Dedifferentiated amniotic fluid mesenchymal stem cell (primary cell): ENCODE measurements around the gene NRARP.
"Not testable (repeated sequence)": the region's sequence is repeated elsewhere in the genome, so short reads cannot be mapped to it uniquely, and the experiment has no call there.

Source experiments
- DNase-seq: peaks from one replicate; pipeline ENCODE4 v3.0.0-alpha.2; 2016; ENCODE audit errors: extremely low spot score

NRARP gene, protein sequence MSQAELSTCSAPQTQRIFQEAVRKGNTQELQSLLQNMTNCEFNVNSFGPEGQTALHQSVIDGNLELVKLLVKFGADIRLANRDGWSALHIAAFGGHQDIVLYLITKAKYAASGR

DNA sequence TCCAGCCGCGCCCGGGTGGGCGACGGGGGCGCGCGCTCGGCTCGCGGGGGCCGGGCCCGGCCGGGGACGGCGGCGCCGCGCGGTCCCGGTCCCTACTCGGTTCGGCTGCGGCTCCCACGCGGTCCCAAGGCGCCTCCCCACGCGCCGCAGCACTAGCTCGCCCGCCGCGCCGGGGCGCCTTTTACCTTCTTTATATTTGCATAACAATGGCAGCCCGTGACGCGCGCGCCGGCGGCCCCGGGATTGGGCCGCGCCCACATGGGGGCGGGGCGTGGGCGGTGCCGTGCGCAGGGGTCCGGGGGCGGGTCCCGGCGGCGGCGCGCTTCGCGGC lies at the start of gene NRARP:
Gene NRARP, minus strand, starts transcription at position 154 of the 331 bp plus-strand sequence. CDS start 343 bp downstream, outside the sequence.
- no peak for DNase-seq

DNA sequence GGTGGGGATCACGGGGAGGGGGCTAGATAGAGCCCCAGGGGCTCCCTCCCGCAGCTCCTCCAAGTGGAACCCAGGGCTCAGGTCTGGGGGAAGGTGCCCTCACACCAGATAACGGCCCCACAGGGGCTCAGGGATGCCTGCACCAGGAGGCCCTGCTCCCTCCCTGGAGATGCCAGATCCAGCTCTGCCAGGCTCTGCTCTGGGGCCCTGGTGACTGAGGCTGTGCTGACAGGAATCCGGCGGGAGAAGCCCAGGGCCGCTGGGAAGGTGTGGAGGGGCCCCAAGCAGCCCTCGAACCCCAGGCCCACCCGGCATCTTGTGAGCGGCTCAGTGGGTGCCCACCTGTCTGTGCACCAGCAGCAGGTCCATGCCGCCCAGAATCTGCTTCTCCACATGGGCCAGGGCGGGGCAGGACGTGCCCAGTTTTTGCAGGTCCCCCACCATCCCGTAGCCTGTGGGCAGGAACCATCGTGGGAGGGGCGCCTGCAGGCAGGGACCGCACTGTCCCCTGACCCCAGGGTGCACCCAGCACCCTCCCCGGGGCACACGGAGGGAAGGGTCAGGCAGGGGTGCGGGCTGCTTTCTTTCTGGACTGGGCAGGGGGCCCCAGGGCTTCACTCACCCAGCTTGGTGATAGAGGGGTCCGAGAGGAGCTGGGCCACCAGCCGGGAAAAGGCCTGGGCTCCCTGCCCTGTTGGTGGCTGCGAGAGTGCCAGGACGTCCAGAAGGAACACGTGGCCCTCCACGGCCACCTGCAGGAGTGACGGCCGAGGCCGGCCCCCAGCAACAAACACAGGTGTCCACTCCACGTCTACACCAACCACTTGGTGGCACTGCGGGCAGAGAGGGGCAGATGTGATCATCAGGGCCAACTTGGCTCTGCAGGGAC lies 48.9 kb upstream of the NRARP start:
- DNase-seq: no peak

DNA sequence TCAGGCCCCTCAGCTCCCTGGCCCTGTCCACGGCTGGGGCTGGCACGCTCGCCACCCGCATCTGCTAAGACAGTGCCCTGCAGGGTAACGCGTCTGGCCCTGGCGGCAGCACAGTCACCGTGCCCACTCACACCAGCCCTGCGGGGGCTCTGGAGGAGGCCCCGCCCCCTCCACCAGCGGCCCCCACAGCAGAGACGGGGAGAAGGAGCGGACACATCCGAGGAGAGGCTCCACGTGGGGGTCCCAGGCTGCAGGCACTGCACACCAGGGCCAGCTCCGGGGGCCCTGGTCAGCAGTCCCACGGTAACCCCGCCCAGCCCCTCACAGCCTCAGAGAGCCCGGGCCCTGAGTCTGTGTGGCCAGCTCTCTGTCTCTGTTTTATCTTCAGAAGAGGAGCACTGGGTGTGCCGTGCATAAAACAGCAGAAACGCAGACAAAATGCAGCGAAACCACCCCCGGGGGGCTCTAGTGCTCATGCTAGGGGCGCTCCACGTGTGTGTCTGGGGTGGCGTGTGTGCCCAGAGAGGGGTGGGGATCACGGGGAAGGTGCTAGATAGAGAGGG lies 47.5 kb upstream of the NRARP start:
- no peak for DNase-seq

DNA sequence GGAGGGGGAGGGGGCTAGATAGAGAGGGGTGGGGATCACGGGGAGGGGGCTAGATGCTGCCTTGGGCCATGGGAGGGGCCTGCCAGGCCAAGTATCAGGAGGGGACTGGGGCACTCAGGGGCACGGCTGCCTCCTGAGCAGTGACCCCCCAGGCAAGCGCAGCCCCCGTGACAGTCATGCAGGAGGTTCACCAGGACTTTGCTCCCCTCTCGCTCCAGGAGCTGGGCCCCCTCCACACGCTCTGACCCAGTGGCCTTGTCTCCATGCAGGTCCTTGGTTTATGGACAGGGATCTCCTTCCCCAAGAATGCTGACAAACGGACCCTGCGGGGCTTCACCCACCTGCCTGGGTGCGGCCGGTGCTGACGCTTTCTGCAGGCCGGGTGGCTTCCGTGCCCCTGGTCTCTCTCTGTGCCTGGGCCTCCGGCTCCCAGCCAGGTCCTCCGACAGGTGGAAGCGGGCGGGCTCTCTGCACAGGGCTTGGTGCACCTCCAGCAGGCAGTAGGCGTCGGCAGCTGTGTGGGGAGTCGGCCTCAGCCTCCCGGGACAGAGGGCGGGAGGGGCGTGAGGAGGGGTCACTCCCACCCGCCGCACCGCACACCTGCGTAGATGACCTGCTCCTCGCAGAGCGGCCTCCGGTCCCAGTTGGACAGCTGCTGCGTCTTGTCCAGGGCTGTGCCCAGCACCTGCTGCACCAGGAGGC lies 46.8 kb upstream of the NRARP start:
- DNase-seq: no peak

DNA sequence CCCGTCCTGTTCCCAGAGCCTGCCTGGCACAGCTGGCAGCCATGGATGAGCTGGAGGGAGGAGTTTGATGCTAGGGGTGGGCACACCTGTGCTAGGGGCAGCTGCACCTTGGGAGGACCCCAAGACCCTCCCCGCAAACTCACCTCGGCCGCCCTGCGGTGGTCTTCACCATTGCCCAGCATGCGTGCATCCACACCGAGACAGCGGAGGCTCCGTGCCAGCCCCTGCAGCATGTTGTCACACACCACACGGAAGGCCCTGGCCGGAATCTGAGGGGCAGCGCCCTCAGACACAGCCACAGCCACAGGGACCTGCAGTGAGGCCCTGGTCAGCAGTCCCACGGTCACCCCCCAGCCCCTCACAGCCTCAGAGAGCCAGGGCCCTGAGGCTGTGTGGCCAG lies 45.9 kb upstream of the NRARP start:
- DNase-seq: no peak

DNA sequence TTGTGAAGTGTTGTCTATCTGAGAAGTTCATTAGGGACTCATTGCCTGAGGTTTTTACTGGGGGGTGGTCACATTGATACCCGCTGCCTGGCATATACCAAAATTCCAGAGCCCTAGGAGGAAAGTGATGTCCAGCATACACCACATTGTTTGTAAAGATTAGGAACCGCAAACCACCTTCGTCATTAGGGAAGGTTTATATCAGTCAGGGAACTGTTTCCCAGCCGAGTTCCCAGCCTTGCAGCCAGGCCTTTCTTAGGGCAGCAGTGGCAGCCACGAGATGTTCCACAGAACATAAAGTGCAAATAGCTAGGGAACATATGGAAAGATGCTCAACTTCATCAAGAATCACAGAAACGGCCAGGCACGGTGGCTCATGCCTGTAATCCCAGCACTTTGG lies 40.4 kb upstream of the NRARP start:
- DNase-seq: no peak

DNA sequence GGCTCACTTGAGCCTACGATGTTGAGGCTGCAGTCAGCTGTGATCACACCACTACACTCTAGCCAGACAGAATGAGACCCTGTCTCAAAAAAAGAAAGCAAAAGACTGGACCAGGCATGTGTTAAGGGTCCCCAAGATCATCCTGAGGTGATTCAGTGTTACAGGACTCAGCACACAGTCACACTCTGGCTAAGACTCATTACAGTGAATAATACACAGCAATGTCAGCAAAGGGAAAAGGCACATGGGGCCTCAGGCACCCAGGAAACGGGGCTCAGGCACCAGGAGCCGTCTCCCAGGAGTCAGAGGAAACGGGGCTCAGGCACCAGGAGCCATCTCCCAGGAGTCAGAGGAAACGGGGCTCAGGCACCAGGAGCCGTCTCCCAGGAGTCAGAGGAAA lies 39.2 kb upstream of the NRARP start:
- no peak for DNase-seq

DNA sequence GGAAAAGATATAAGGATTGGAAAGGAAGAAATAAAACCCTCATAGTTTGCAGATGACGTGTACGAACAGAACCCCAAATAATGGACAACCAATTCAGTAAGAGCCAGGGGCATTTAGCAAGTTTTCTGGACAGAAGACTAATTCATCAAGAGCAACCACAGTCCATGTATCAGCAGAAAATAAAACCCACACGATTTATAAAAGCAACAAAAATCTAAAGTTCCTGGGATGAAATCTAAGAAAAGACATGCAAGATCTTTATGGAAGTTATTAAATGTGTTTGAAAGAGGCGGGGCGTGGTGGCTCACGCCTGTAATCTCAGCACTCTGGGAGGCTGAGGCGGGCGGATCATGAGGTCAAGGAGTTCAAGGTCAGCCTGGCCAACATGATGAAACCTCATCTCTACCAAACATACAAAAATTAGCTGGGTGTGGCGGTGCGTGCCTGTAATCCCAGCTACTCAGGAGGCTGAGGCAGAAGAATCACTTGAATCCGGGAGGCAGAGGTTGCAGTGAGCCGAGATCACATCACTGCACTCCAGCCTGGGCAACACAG lies 37.9 kb upstream of the NRARP start:
- not testable (repeated sequence) for DNase-seq

DNA sequence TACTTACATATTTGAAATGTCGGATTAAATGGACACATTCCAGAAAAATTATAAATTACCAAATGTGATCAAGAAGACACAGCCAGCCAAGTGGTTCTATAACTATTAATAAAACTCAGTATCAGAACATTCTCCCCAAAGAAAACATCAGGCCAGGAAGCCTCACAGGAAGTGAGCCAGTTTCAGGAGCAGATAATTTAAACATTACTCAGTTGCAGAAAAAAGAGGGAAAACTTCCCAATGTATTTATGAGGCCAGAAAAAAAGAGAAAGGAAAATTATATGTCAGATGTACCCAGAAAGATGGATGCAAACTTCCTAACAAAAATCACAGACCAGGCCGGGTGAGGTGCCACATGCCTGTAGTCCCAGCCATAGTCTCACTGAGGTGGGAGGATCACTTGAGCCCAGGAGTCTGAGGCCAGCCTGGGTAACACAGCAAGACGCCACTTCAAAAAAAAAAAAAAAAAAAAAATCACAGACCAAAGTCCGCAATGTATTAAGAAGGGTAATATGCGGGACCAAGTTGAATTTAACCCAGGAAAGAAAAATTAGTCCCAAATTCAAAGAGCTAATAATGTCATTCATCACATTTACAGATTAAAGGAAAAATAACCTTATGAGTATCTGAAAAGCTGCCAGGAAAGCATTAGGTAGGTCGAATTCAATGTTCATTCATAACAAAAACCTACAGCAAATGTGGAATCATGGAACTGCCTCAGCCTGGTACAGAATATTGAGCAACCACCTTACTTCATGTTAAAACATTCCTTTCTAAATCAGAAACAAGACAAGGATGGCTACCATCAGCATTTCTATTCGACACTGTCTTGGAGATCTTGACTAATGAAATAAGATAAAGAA lies 37.2 kb upstream of the NRARP start:
- DNase-seq: no peak

DNA sequence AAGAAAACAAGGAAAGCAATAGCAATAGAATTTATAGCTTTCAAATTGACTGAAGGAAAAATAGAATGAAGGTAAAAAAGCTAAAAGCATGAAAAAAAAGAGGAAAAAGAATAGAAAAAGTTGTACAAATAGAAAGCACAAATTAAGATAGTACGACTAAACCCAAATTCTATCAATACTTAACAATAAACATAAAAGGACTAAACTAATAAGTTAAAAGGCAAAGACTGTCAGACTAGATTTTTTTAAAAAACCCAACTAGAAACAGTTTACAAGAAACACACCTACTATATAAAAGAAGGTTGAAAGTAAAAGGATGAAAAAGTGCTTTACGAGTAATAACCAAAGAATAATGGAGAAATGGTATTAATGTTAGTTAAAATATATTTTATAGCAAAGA lies 34.7 kb upstream of the NRARP start:
- no peak for DNase-seq

DNA sequence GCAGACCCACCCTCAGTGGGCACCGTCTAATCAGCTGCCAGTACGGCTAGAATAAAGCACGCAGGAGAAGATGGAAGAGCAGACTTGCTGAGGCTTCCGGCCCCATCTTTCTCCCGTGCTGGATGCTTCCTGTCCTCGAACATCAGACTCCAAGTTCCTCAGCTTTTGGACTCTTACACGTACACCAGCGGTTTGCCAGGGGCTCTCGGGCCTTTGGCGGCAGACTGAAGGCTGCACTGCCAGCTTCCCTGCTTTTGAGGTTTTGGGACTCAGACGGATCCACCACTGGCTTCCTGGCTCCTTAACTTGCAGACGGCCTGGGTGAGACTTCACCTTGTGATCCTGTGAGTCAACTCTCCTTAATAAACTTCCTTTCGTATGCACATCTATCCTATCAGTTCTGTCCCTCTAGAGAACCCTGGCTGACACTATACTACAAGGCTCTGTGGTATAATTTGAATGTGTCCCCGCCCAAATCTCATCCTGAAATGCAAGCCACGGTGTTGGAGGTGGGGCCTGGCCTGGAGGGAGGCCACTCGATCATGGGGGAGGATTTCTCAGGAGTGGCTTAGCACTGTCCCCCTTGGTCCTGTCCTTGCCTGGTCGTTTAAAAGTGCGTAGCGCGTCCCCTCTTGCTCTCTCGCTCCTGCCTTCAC lies 31.1 kb upstream of the NRARP start:
- DNase-seq: no peak

DNA sequence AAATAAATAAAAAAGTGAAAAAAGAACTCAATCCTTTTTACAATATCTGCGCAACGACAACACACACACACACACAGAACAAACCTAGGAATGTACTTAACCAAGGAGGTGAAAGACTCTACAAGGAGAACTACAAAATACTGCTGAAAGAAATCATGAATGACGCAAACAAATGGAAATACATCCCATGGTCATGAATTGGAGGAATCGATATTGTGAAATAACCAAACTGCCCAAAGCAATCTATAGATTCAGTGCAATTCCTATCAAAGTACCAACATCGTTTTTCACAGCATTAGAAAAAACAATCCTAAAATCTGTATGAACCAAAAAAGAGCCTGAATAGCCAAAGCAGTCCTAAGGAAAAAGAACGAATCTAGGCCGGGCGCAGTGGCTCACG lies 29.9 kb upstream of the NRARP start:
- DNase-seq: no peak

DNA sequence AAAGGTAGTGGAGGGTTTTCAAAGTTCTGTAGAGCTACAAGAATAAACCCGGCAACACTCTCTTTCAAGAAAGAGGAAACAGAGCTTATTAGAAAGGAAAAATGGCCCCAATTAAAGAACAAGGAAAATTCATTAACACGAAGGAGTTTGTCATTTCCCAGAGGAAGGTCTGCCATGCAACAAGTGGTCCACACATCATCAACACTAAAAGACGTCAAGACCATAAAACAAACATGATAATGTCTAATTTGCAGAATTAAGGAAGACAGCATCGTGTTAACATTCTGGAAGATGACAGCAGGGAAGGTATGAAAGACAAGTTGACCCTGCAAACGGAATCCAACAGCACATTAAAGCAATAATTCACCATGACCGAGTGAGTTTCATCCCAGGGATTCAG lies 28.6 kb upstream of the NRARP start:
- no peak for DNase-seq

DNA sequence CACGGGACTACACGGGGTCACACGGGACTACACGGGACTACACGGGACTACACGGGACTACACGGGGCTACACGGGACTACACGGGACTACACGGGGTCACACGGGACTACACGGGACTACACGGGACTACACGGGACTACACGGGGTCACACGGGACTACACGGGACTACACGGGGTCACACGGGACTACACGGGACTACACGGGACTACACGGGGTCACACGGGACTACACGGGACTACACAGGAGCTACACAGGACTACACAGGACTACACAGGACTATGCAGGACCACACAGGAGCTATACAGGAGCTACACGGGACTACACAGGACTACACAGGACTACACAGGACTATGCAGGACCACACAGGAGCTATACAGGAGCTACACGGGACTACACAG lies 27.5 kb upstream of the NRARP start:
- DNase-seq: not testable (repeated sequence)

DNA sequence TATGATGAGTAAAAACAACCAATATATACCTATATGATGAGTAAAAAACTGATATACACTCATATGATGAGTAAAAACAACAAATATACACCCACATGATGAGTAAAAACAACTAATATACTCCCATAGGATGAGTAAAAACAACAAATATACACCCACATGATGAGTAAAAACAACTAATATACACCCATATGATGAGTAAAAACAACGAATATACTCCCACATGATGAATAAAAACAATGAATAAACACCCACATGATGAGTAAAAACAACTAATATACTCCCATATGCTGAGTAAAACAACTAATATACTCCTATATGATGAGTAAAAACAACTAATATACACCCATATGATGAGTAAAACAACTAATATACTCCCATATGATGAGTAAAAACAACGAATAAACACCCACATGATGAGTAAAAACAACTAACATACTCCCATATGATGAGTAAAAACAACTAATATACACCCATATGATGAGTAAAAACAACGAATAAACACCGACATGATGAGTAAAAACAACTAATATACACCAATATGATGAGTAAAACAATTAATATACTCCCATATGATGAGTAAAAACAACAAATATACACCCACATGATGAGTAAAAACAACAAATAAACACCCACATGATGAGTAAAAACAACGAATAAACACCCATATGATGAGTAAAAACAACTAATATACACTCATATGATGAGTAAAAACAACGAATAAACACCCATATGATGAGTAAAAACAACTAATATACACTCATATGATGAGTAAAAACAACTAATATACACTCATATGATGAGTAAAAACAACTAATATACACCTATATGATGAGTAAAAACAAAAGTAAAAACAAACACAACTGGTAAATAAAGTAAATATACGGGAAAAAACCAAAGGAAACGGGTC lies 25.8 kb upstream of the NRARP start:
- not testable (repeated sequence) for DNase-seq

DNA sequence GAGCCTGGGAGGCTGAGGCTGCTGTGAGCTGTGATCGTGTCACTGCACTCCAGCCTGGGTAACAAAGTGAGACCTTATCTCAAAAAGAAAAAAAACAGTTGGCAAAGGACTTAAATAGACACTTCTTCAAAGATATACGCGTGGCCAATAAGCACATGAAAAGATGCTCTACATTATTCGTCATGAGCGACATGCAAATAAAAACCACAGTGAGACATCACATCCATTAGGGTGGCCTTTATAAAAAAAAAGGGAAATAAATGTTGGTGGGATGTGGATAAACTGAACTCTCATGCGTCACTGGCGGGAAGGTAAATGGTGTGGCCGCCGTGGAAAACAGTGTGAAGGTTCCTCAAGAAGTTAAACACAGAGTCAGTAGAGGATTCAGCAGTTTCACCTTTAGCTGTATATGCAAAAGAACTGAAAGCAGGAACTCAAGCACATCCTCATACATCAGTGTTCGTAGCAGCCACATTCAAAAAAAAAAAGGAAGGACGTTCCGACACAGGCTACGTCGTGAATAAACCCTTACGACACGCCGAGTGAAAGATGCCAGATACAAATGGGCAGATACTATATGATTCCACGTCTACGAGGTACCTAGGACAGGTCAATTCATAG lies 24.5 kb upstream of the NRARP start:
- no peak for DNase-seq

DNA sequence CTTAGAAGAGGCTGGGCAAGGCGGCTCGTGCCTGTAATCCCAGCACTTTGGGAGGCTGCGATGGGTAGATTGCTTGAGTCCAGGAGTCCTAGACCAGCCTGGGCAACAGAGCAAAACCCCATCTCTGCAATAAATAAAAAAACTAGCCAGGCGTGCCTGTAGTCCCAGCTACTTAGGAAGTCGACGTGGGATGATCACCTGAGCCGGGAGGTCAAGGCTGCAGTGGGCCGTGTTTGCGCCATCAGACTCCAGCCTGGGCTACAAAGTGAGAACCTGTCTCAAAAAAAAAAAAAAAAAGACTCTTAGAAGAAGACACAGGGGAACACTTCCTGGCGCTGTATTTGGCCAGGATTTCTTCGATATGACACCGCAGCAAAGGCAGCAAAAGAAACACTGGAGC lies 23.7 kb upstream of the NRARP start:
- no peak for DNase-seq

DNA sequence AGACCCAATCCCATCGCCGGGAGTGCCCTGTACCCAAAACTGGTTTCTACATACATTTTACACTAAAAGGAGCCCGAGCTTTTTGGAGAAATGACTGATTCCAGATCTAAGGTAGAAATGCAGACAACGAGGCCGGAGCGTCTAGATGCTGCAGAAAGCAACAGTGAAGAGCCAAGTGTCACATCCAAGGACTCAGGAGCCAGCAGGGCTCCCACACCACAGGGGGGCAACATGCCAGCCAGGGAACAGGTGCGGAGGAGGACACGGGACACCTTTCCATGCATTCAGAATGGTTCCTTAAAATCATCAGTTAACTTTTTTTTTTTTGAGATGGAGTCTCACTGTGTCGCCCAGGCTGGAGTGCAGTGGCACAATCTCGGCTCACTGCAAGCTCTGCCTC lies 23.1 kb upstream of the NRARP start:
- no peak for DNase-seq

DNA sequence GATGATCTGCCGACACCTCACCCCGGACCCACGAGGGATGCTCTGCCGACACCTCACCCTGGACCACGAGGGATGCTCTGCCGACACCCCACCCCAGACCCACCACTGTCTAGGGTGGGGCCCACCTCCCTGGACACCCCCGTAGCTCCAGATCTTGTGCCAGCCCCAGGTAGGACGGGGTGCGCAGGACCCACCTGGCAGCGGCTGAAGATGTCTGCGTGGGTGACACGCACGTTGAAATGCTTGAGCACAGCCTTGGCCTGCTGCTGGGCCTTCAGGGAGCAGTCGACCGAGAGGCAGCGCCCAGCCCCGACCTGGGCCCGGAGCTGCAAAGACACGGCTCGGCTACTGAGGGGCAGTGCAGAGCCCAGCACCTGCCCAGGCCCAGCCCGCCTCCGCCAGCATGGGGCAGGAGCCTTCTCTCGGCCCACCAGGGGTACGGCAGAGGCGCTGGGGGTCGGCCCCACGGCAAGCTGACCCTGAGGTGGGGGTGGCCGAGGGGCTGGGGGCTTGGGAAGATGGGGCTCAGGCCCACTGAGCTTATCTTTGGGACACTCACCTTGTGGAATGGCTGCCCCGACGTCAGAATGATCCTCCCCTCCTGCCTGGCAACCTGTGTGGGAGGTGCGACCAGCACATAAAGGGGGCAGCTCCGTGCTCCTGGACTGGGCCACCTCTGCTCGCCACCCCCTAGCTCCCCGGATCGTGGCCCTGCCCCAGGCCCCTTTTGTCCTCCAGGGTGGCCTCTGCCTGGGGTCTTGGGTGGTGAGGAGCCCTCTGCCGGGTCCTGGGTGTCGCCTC lies 21.7 kb upstream of the NRARP start:
- no peak for DNase-seq
